GM12873 (cell line): Measurements from ENCODE around the gene SRPRB.

Source experiments
- CTCF ChIP-seq: IDR thresholded peaks from 2 replicates; pipeline ENCODE4 v1.5.1; 2012; ENCODE audit warnings: low read depth, mild to moderate bottlenecking, moderate library complexity, low read length, control low read depth; ENCODE audit not compliant: insufficient read depth; ENCODE audit errors: missing control alignments

The SRPRB gene

GRCh38 chr3:133782454-133782853 is 23.2 kb upstream of the SRPRB start:
- no peak for TF ChIP-seq CTCF

GRCh38 chr3:133783762-133784161 is 21.9 kb upstream of the SRPRB start:
- TF ChIP-seq CTCF, result no peak

GRCh38 chr3:133788024-133788423 is 17.6 kb upstream of the SRPRB start:
- no peak for TF ChIP-seq CTCF

GRCh38 chr3:133792171-133792763 is 13.3 kb upstream of the SRPRB start:
- TF ChIP-seq CTCF, result no peak

GRCh38 chr3:133797396-133798105 is 8.1 kb upstream of the SRPRB start:
- no peak for TF ChIP-seq CTCF

GRCh38 chr3:133799794-133800585 is 5.6 kb upstream of the SRPRB start:
- no peak for TF ChIP-seq CTCF

- no peak for TF ChIP-seq CTCF
These were observed 2.1 kb upstream of the SRPRB start for GRCh38 chr3:133803469-133803868.
